Esophagus squamous epithelium (tissue), 4 donors: ENCODE data around the gene OR51A7.

ENCODE experiments used
- POLR2A ChIP-seq, 4 donors: fragments of 450-650 bp; IDR thresholded peaks; one replicate each; pipeline ENCODE4 v1.6.1; 2017; ENCODE audit warnings: antibody characterized with exemption in 4 of 4, mild to moderate bottlenecking in 4 of 4, moderate library complexity in 3 of 4
- TF ChIP-seq, protein P1 (sequence below), 6 experiments: fragments of 450-650 bp in 4 of 6; fragments of 200-600 bp in 2 of 6; sonication (generic) in 2 of 6; IDR thresholded peaks; one replicate each; pipeline ENCODE4 v1.5.1; 2016 to 2019; ENCODE audit warnings: antibody characterized with exemption in 6 of 6, mild to moderate bottlenecking in 4 of 6, moderate library complexity in 4 of 6

- TF ChIP-seq, protein P1, sequence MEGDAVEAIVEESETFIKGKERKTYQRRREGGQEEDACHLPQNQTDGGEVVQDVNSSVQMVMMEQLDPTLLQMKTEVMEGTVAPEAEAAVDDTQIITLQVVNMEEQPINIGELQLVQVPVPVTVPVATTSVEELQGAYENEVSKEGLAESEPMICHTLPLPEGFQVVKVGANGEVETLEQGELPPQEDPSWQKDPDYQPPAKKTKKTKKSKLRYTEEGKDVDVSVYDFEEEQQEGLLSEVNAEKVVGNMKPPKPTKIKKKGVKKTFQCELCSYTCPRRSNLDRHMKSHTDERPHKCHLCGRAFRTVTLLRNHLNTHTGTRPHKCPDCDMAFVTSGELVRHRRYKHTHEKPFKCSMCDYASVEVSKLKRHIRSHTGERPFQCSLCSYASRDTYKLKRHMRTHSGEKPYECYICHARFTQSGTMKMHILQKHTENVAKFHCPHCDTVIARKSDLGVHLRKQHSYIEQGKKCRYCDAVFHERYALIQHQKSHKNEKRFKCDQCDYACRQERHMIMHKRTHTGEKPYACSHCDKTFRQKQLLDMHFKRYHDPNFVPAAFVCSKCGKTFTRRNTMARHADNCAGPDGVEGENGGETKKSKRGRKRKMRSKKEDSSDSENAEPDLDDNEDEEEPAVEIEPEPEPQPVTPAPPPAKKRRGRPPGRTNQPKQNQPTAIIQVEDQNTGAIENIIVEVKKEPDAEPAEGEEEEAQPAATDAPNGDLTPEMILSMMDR (IDR thresholded peaks at IDR 0.05) = no peak
- no peak for TF ChIP-seq POLR2A (IDR thresholded peaks at IDR 0.05)
Observed at GRCh38 chr11:4862447-4863236, 40.9 kb upstream of the OR51A7 start.
